Mesothelial cell of epicardium (in vitro differentiated cells): Measurements from ENCODE around the gene PALD1. TPM values are rescaled to one million over a fixed set of nuclear protein-coding genes. Genes with fewer than 3 reads are reported as not detected.

Source experiments
- DNase-seq, 2 experiments: peaks; one replicate each; pipeline ENCODE4 v3.0.0; 2021; ENCODE audit warnings: low spot score in 2 of 2; ENCODE audit not compliant: unreplicated experiment in 2 of 2
- H3K27ac Mint-ChIP-seq: 2 replicates; pipeline ENCODE4 v1.8.0; 2021; ENCODE audit warnings: mixed read lengths
- H3K27me3 Mint-ChIP-seq: 2 replicates; pipeline ENCODE4 v1.8.0; 2021; ENCODE audit warnings: low read depth, mixed read lengths
- H3K36me3 Mint-ChIP-seq: 2 replicates; pipeline ENCODE4 v1.8.0; 2021; ENCODE audit warnings: mixed read lengths
- H3K4me1 Mint-ChIP-seq: 2 replicates; pipeline ENCODE4 v1.8.0; 2021; ENCODE audit warnings: mixed read lengths
- H3K4me3 Mint-ChIP-seq: 2 replicates; pipeline ENCODE4 v1.8.0; 2021; ENCODE audit warnings: mild to moderate bottlenecking, moderate library complexity, mixed read lengths
- H3K9me3 Mint-ChIP-seq: 2 replicates; pipeline ENCODE4 v1.8.0; 2021; ENCODE audit warnings: mixed read lengths
- total RNA-seq: library from RNA; stranded (reverse); gene quantifications from 3 replicates; pipeline ENCODE4 v1.2.1, GENCODE V29; 2021
- TF ChIP-seq, protein P1 (sequence below): fragments of 200-600 bp; sonication (generic); IDR thresholded peaks from one replicate; pipeline ENCODE4 v1.5.0; 2021; ENCODE audit warnings: antibody characterized with exemption; ENCODE audit not compliant: unreplicated experiment

PALD1 gene
- total RNA-seq, 1 donor from 2014 or later = 4.9 TPM

DNA sequence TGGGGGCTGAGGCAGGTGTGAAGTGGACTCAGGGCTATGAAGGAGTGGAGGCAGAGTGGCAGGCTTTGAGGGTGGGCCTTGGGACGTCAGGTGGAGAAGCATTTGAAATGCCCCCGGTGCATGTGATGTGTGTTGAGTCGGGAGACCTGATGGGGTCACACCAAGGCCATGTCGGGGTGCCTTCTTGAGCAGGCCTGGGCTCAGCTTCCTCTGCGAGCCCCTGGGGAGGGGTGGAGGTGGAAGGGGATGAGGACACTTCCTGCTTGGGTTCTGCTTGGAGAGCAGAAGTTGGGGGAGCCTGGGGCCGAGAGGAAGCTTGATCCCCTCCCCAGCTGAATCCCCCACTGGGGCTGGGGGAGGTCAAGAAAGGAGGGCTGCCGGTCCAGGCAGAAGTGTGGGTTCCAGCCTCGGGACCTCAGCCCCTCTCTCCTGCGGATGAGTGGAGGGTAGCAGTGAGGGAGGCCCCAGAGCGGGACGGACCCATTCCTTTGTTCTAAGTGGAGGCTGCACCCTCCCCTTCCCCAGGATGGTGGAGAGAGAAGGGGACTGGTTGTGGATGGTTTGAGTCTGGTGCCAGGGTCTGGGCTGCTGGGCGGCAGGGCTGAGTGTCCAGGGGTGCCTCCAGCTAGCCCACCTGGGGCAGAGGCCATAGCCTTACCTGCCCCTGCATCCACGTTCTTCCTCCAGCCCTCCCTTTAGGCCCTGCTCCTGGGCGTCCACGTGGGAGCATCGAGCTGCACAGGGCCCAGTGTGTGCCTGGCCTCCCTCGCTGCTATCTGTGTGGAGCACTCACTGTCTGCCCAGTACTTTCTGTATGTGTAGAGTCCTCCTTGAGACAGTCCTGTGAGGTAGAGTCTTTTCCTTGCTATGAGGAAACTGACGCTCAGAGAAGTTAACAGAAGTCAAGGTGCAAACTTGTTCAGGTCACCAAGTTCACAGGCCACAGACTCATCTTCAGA is 87.3 kb downstream of the PALD1 start:
- peaks cover 20% of the 10 kb centered on the region for H3K4me1 Mint-ChIP-seq
- no peaks in the 10 kb centered on the region for H3K36me3 Mint-ChIP-seq
- TF ChIP-seq, protein P1, sequence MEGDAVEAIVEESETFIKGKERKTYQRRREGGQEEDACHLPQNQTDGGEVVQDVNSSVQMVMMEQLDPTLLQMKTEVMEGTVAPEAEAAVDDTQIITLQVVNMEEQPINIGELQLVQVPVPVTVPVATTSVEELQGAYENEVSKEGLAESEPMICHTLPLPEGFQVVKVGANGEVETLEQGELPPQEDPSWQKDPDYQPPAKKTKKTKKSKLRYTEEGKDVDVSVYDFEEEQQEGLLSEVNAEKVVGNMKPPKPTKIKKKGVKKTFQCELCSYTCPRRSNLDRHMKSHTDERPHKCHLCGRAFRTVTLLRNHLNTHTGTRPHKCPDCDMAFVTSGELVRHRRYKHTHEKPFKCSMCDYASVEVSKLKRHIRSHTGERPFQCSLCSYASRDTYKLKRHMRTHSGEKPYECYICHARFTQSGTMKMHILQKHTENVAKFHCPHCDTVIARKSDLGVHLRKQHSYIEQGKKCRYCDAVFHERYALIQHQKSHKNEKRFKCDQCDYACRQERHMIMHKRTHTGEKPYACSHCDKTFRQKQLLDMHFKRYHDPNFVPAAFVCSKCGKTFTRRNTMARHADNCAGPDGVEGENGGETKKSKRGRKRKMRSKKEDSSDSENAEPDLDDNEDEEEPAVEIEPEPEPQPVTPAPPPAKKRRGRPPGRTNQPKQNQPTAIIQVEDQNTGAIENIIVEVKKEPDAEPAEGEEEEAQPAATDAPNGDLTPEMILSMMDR = no peak
- H3K27me3 Mint-ChIP-seq = no peaks in the 10 kb centered on the region
- H3K9me3 Mint-ChIP-seq = no peaks in the 10 kb centered on the region
- no peak overlapping the region for H3K4me3 Mint-ChIP-seq
- DNase-seq = no peak
- H3K27ac Mint-ChIP-seq = no peak overlapping the region

DNA sequence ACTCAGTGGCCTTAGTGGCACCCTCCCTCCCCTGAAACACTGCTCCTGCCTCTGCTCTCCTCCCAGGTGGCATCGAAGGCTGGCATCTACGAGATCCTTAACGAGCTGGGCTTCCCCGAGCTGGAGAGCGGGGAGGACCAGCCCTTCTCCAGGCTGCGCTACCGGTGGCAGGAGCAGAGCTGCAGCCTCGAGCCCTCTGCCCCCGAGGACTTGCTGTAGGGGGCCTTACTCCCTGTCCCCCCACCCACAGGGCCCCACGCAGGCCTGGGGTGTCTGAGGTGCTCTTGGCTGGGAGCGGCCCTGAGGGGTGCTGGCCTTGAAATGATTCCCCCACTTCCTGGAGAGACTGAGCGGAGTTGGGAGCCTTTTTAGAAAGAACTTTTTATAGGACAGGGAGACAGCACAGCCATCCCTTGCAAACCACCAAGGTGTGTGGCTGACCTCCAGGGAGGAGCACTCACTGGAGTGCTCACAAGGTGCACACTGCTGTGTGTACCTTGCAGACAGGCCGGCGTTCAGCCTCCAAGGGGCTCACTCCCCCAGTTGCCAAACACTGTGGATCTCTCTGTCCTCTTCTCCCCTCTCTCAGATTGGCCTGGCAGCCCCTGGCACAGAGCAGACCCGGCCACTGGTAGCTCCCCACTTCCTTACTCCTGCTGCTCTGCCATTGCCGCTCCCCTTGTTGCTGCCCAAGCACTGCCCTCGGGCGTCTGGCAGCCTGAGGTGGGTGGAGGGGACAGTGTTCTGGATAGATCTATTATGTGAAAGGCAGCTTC is 88.1 kb downstream of the PALD1 start:
- Mint-ChIP-seq H3K4me3 (no peak overlapping the region), H3K27me3 (no peaks in the 10 kb centered on the region), H3K36me3 (no peaks in the 10 kb centered on the region), H3K9me3 (no peaks in the 10 kb centered on the region), H3K27ac (no peak overlapping the region), H3K4me1 (peaks cover 12% of the 10 kb centered on the region)
- TF ChIP-seq, protein P1 = no peak
- no peak for DNase-seq

DNA sequence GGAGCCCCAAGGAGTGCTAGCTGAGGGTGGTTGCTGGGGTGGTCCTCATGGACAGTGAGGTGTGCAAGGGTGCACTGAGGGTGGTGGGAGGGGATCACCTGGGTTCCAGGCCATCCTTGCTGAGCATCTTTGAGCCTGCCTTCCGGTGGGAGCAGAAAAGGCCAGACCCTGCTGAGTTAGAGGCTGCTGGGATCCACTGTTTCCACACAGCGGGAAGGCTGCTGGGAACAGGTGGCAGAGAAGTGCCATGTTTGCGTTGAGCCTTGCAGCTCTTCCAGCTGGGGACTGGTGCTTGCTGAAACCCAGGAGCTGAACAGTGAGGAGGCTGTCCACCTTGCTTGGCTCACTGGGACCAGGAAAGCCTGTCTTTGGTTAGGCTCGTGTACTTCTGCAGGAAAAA is 89.0 kb downstream of the PALD1 start:
- H3K4me3 Mint-ChIP-seq = no peak overlapping the region
- no peak overlapping the region for H3K27ac Mint-ChIP-seq
- TF ChIP-seq, protein P1 = no peak
- DNase-seq = no peak
- H3K4me1 Mint-ChIP-seq = peaks cover 5% of the 10 kb centered on the region
- no peaks in the 10 kb centered on the region for H3K36me3 Mint-ChIP-seq
- no peaks in the 10 kb centered on the region for H3K27me3 Mint-ChIP-seq
- H3K9me3 Mint-ChIP-seq = no peaks in the 10 kb centered on the region

DNA sequence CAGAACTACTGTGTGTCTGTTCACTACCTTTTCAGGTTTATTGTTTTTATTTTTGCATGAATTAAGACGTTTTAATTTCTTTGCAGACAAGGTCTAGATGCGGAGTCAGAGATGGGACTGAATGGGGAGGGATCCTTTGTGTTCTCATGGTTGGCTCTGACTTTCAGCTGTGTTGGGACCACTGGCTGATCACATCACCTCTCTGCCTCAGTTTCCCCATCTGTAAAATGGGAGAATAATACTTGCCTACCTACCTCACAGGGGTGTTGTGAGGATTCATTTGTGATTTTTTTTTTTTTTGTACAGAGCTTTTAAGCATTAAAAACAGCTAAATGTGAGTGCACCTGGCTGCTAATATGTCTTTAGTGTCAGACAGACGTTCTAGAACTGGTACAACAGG is 89.5 kb downstream of the PALD1 start:
- DNase-seq = no peak
- TF ChIP-seq, protein P1 = no peak
- Mint-ChIP-seq H3K36me3 (no peaks in the 10 kb centered on the region), H3K4me1 (peaks cover 5% of the 10 kb centered on the region), H3K27me3 (no peaks in the 10 kb centered on the region), H3K4me3 (no peak overlapping the region), H3K27ac (no peak overlapping the region), H3K9me3 (no peaks in the 10 kb centered on the region)

DNA sequence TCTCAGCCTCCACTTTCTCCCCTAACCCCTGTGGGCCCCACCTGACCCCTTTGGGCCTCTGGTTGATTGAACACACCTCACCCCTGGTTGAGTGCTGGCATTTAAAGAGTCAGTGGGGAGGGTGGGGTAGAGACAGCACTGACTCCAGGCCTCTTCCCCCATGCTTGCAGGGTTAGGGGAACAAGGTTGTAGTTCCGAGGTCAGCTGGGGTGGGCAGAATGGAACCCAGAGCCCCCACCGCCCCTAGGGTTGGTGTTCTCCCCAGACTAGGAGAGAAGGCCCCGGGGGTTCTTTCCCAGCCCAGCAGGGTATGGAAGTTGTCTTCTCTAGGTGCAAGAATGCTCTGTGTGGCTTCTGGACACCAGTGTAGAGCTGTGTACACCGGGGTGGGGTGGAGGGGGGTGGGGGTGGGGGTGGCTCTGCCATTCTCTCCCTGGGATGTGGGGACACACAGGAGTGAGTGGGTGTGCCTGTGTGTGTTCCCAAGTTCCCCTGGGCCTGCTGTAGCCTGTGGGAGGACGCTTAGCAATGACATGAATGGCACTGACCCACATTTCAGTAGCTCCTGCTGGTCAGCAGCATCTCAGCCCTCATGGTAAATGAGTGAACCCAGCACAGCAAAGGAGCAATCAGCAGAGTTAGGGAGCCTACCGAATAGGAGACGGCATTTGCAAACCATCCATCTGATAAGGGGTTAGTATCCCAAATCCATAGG is 90.4 kb downstream of the PALD1 start:
- H3K4me1 Mint-ChIP-seq = no peaks in the 10 kb centered on the region
- H3K4me3 Mint-ChIP-seq = no peak overlapping the region
- no peak for DNase-seq
- TF ChIP-seq, protein P1 = no peak
- H3K9me3 Mint-ChIP-seq = no peaks in the 10 kb centered on the region
- no peaks in the 10 kb centered on the region for H3K36me3 Mint-ChIP-seq
- no peaks in the 10 kb centered on the region for H3K27me3 Mint-ChIP-seq
- no peak overlapping the region for H3K27ac Mint-ChIP-seq
